DMS79 (cell line): ENCODE data around the gene CDO1.
A peak's percentile ranks its signal among the peaks of the same experiment; 100 is the strongest.

ENCODE experiments used
- DNase-seq: peaks from one replicate; lab custom pipeline; 2025; lab: John Stamatoyannopoulos, UW

The CDO1 gene

DNA sequence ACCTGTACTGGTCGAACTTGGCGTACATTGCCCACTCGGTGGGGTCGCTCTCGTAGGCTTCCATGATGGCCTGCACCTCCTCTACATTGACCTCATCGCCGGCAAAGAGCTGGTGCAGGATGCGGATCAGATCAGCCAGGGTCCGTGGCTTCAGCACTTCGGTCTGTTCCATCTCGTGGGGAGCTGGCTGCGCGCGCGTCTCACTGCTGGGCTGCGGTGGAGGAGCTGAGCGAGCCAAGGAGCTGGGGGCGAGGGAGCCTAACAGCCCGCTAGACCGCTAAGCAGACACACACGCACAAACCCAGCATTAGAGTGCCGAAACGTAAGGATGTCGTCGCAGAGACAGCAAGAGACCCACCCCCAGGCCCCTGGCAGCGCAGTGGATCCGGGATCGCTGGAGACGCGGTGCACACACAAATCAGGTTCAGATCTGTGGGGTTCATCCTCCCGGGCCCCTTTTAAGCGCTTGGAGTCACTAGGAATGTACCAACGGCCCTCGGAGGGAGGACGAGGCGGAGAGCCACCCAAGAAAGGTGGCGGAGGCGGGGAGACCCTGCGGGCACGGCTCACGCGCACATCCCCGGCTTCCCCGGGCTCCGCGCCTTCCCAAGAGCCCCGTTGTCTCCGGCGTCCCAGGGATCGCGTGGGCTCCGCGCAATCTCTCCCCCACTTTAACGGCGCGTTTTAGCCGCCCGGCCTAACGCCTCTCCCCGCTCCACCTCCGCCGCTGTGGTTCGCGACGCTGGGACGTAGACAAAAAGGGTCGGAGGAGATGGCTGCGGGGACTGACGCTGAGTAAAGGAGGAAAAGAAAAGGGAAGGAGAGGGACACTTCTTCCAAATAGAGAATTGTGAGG lies at the start of gene CDO1:
Gene CDO1, minus strand, starts transcription at position 434 of the 856 bp plus-strand sequence. Its CDS starts 262 bp downstream, at position 172.
- DNase-seq, result no peak

DNA sequence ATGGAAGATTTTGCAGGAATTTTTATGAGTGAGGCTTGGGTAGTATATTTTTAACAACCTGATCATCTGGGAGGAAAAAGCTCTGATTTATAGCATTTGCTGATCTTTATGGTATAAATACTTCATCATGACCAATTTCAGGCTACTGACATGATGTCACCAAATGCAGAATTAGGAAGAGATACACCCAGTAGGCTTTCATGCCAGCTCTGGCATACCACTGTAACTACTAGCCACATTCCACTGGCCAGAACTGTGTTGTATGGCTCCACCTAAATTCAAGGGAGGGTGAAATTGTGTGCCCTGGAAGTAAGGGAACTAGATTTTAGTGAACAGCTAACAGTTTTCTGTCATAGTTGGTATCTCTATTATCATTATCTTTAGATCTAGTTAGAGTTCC lies 42.9 kb upstream of the CDO1 start:
- no peak for DNase-seq

DNA sequence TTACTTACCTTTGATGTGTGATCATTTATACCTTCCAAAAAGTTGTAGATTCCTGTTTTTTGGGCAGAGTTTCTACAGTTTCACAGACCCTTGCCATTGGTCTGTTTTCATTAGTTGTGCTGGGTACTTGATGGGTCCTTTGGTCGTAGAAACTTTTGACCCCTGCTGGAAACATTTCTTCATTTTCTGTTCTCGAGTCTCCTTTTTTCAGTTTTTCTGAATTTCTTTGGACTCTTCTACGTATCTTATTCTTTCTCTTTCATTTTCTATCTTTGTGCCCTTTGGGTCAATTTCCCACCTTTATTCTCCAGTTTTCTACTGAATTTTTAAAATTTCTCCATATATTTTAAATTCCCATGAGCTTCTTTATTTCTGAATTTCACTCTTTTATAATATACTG lies 41.9 kb upstream of the CDO1 start:
- no peak for DNase-seq

DNA sequence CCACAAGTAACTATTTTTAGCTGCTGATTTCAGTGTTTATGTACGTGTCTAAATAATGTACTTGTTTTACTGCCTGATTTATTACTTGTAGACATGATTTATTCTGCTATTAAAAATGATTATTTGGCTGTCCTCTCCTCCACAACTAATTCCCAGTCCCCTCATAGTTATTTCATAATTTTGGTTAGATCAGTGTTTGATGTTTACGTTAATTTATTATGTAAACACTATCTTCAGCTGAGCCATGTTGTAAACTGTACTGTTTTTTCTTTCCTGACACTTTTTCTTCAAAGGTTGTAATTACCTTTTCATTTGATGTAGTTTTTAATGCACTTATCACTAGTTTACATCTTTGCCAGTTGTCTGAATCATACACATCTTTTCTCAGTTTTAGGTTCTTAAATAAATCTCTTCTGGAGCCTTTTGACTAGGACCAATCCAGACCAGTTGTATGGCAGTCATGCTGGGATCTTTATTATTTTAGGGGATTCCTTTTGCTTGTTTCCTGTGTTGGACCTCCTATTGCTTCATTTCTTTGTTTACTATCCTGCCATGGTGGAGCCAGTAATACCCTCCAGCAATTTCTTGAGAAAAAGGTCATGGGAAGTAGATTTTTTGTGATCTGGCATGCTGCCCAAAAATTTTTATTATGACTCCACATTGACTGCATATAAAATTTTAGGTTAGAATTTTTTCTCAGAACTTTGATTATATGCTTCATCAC lies 41.3 kb upstream of the CDO1 start:
- no peak for DNase-seq

DNA sequence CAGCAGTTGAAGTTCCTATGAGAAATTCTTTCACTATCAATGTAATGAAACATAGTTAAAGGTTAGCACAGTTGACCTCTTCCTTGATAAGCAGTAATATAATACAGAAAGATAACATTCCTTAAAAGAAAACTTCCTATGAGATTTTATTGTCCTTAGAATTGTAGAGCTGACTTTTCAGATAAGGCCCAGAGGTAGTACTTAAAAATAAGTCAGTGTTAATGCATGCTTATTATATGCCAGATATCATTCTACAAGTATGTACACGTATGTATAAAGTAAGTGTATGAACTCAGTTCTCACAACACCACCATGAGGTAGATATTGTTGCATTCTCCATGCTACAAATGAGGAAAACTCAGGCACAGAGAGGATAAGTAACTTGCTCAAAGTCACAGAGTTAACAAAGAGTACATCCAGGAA lies 40.6 kb upstream of the CDO1 start:
- DNase-seq, result no peak

DNA sequence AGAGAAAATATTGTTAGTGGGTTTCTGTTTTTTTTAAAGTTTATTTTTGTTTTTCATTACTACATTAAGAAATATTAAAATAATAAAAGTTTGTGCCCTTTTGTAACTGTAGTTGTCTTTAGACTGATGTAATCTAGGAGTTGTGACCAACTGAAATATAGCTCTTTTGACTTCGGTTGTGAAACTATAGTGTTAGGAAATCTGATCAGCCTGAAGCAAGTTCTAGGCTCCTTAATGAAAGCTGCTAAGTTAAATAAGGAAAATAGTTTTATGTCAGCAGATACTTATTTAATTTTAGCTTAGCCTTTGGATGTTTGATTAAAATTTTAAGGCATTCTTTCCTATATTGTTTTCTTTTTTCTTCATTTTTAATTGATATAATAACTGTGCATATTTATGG lies 39.5 kb upstream of the CDO1 start:
- no peak for DNase-seq

DNA sequence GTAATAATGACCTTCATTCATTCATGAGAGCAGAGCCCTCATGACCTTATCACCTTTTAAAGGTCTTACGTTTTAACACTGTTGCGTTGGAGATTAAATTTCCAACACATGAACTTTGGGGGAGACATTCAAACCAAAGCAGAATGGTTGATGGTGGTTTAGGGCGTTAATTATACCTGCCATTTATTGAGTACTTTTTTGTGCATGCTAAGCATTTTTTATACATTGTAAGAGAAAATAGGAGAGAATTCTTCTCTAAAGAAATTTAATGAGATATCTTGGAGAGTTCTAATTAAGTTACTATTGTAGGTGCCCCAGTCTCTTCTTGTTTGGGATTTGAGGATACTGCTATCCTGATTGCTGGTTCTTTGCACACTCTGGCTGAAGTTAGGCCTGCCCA lies 37.7 kb upstream of the CDO1 start:
- no peak for DNase-seq

DNA sequence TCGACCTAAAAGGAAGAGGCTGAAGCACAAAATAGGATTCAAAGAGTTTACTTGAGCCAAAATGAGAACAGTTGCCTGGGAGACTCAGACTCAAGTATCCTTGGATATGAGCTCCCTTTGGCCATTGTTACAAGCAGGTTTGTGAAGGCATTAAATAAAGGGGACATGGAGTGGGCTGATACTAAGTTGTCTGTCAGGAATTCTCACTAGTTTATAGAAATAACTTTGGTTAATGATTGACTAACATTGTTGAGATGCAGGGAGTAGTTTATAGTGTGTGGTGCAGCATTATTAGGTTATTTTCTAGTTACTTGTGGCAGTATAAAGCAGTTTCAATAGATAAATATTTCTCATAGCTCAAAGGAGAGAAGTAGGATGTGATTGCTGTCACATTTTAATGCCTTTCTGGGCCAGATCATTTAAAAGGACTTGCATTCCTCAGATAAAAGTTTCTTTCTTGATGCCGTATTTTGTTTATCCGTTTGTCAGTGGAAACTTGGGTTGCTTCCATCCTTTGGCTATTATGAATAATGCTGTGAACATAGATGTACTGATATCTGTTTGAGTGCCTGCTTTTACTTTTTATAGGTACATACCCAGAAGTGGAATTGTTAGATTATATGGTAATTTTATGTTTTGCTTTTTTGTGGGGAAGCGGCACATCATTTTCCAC lies 34.4 kb upstream of the CDO1 start:
- DNase-seq, result no peak

DNA sequence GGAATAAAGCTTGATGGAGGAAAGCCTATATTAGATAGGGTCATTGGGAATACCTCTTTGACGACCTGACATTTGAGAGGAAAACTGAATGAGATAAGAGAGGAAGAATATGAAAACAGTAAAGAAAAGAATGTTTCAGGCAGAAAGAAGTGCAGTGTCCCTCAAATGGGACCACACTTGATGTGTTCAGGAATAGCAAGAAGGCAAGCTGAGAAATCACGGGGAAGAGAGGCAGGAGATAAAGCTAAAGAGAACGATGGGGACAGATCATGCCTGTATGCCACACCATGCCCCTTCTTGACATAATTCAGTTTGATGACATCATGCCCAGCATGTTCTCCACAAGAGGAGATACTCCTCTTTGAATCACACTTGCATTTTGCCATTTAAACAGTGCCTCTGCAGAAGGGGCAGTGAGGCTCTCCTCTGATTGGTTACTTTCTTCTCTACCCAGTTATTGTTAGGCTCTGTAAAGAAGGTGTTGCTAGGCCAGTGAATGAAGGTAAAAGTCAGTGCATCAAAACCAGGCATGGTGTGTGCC lies 32.9 kb upstream of the CDO1 start:
- DNase-seq, result no peak

DNA sequence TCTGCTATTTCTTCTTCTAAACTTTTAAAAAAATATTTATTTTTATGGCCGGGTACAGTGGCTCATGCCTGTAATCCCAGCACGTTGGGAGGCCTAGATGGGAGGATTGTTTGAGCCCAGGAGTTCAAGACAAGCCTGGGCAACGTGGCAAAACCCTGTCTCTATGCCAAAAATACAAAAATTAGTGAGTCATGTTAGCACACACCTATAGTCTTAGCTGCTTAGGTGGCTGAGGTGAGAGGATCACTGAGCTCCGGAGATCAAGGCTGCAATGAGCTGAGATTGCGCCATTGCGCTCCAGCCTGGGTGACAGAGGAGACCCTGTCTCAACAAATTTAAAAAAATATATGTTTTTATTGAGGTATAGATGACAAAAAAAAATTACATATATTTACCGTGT lies 30.8 kb upstream of the CDO1 start:
- no peak for DNase-seq

DNA sequence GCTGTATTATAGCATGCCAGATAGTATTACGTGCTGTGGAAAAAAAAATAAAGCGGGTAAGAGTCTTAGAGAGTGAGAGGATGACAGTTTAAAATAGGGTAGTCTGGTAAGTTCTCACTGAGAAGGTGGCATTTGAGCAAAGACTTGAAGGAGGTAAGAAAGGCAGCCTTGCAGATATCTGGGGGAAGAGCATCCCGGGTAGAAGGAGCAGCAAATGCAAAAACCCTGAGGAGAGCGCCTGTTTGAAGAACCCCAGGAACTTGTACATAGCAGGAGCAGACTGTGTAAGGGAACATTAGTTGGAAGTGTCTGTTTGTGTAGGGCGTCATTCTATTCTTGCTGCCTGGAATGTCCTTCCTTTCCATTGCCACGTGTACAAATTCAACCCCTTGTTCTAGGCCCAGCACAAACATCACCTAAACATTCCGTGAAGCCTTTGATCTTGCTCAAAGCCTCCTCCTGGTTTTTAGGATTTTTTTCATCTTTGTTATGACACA lies 27.9 kb upstream of the CDO1 start:
- DNase-seq, result no peak

DNA sequence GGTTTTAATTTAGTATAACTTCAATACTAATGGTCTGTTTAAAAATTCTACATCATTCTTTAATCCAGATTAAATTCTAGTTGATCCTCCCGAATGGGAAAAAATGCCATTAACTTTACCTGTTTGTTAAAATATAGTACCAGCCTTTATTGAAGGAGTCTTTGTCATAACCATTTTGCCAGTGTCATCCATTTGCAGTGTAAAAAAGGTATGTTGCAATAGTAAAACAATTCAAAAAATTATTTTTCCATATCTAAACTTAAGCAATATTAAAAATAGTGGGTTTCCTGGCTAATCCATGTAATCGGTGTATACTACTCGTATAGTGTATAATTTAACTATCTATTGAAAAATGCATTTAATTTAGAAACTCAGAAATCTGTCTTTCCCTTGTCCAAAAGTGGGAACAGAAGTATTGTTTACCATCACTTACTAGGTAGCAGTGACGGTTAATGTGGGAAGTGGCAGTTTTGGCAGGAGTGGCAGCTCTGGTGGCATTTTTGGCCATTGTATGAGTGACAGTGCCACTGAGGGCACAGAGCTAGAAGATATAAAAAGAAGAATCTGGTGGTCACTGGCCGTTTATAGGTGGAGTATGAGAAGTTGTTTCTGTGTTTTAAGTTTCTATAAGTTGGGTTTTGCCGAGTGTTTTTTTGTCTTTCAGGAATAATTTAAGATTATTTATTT lies 27.1 kb upstream of the CDO1 start:
- no peak for DNase-seq

DNA sequence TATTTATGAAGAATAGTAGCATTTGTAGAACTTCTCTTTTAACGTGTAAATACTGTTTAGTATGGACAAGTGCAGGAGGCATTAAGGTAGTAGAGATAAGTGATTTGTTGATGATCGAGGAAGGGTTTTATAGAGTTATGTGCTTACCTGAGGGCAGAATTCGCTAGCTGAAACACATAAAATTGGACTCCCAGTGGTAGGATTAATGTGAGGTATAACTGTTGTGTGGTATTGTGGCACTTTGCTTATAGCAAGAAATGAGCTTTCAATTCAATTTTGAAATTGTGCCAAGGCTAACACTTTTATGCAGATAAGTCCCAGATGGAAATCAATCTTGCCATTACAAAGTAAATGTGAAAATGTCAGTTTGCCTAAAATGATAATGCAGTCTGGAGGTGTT lies 26.5 kb upstream of the CDO1 start:
- DNase-seq, result no peak

DNA sequence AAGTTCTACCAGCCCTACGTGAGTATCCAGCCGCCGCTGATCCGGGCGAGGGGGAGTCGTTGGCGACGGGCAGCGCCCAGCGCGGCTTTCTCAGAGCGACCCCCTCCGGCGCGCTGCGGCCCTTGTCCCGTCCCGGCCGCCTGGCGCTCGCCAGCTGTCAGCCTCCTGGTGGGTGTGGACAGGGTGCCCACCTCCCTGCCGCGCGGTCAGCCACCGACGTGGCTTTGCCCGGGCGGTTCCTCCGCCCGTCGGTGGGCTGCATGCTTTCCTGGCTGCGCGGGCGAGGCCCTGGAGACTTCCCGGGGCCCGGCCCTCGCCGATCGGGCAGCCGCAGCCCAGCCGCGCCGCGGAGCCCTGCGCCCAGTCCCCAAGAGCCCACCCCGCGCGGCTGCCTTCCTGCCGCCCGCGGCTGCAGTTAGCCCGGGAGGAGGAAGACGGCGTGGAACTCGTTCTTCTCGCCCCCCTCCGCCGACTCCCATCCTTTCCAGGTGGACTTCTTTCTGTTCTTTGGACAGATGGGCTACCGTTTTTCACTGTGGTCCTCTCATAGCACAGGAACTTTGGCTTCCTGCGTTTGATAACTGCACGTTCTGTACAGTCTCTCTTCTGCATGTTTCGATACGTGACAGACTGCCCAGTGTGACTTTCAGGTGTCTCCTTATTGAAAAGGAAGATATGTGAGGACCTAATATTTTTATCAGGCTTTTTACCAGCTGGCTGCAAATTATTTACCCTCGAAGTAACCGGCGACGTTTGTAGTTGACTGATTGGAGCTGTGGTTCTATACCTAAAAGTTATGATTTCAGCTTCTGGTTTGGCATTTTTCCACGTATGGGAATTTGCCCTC lies 25.9 kb upstream of the CDO1 start:
- no peak for DNase-seq

DNA sequence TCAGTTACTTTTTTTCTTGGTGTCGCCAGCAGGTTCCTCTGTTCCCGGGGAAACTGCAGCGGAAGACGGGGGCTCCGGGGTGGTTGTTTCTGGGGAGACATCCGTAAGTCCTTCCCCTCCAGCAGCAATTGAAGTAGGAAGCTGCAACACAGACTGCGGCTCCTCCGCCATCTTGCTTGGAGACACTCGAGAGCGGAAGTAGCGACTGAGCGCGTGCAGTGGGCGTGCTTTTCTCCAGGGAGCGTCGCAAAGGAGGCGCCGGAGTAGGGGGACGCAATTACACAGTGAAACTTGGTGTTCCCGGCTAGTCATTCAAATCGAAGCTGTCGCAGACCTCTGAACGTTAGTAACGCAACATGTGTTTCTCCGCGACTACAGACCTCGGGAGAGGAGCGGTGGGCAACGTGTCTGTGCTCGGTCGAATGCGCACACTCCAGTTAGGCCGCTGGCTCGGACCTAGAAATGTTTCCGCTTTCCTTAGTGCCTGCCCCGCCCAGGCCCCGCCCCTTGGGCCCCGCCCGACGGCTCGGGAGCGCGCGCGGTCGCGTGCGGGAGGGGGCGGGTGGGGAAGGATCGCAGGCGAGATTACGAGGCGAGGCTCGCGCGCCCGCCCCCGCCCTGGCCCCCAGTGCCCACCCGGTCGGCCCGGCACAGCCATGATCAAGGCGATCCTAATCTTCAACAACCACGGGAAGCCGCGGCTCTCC lies 25.1 kb upstream of the CDO1 start, which contains the start of the genes AP3S1 and ATG12:
Gene AP3S1, plus strand, starts transcription at position 554 of the 707 bp plus-strand sequence. Its CDS starts 103 bp downstream, at position 657.
Gene ATG12, minus strand, starts transcription at position 184 of the 707 bp plus-strand sequence. Its CDS starts 13 bp downstream, at position 171.
- peak; percentile 70 for DNase-seq

DNA sequence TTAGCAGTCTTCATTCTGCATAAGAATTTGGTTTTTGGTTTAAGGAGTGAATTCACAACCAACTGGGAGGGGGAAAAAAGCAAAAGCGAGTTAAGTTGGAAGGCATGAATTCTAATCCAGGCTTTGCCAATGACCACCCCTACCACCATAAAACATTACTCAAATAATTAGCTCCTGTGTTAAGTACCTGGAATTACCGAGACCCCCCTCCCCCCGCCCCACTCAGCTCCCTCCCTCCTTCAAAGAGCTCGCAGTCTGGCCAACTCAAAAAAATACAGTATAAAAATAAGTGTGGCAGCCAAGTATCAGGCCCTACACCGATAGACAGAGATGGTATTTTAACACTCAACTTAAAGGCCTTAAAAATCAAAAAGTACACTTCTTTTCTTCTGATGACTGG lies 24.4 kb upstream of the CDO1 start:
- no peak for DNase-seq

DNA sequence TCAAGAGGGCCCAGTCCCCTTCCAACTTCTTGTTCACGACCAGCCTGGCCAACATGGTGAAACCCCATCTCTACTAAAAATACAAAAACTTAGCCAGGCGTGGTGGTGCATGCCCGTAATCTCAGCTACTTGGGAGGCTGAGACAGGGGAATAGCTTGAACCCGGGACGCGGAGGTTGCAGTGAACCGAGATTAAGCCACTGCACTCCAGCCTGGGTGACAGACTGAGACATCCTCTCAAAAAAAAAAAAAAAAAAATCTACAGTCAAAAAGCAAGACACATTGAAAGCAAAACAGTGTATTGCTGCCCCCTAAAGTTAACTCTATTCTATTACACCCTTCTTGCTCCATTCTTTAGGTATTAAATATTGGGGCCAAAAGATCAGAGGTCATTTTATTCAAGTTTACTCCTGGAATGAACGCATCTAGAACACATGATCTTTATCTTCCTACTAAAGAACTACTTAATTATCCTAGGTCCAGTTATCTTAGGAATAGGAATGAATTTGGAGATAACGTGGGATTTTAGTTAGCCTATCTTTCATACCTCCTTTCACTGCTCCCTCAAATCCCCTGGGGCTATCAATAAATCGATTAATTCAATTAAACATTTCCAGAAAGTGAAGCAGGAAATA lies 22.5 kb upstream of the CDO1 start:
- no peak for DNase-seq

DNA sequence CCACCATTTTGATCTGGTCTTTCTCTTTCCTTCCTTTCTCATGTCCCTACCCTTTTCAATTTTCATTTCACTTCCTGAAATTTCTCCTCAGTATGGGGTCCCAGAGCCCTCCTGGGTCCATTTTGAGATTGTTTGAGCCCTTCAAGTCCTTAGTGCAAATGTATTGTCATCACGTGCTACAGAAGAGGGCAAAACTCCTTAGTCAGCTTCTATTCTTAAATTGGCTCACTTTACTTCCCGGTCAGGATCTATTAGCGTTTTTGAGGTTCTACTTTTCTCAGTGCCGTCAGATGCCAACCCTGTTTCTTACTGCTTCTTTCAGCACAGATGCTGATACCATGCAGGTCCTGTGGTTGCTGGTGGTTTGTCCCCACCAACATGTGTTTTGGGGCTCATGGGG lies 19.0 kb upstream of the CDO1 start:
- no peak for DNase-seq

DNA sequence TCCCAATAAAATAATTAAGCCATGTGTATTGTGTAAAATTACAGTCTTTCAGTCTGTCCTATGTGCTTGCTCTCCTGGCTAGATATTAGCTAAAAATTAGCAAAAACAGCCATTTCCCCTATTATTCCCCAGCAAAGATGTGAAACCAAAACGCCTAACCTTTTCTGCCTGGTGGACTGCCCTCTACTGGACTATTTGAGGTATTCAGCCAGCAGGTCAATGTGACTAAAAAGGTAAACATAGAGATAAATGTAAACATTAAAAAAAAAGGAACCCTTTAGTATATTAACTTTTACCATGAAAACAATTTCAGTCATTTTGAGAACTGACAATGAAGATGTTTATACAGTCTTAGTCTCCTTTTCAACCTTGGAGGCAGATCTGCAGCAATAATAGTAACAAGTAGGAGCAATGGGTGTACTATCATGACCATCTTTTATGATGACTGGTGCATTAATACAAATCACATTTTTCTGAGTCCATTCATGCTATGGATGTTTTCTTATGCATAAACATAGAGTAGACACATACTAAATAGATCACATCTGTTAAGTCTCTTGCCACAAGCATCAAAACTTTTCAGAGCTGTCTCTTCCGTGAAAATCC lies 14.8 kb upstream of the CDO1 start:
- DNase-seq, result no peak
